ENCODE data around the gene LRRC23. TPM values are rescaled to one million over a fixed set of nuclear protein-coding genes. Genes with fewer than 3 reads are reported as not detected.

LRRC23 gene
- polyA plus RNA-seq, 3 donors: 4.9 to 6.8 (median 5.1) TPM

DNA sequence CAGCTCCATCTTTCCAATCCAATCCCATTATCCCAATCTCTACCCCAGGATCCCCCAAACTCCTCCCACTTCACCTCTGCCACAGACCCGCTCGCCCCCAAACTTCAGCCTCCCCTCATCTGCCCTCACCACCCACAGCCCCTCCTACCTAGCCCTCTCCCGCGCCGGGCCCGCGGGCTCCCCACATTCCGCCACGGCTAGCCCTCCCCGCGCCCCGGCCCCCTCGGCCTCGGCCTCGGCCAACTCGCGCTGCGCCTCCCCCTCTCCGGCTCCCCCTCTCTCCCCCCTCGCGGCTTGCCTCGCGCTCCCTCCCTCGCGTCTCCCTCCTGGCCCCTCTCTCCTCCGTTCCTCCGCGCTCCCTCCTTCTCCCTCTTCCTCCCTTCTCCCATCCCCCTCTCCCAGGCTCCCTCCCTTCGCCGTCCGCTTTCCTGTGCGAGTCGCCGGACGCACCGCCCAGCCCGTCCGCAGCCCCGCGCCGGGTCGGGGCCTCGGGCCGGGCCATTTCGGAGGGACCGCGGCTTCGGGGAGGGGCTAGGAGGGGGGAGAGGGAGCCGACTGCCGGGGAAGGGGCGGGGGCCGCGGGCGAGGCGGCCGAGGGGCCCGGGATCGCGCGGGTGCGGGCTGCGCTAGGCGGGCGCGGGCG, 22.9 kb downstream of the LRRC23 start, which contains the start of gene ATN1:
Gene ATN1, plus strand, starts transcription at position 581 of the 643 bp plus-strand sequence. CDS start 6,043 bp downstream, outside the sequence.
- peaks cover 0 to 5% (median 2%) of the 10 kb centered on the region in 7 donors for H3K9me3 Mint-ChIP-seq
- Histone ChIP-seq H3K79me2 (ENCODE audit: insufficient read depth, low read length) (peaks cover 17% of the 10 kb centered on the region), H3K36me3 (replicated peaks in 1 of 2; ENCODE audit: control insufficient read depth in 1 of 2, insufficient read depth in 2 of 2, low read length in 2 of 2) (no peaks in the 10 kb centered on the region), H3K4me3 (replicated peaks in 1 of 3; ENCODE audit: low read depth in 2 of 3, low read length in 3 of 3) (peak within 1 kb of the TSS; percentile 50 to 80 (median 69)), H4K20me1 (ENCODE audit: insufficient read depth, low read length) (no peaks in the 10 kb centered on the region), H3K9me3 (replicated peaks in 1 of 2; ENCODE audit: control insufficient read depth in 1 of 2, insufficient read depth in 1 of 2, low read length in 2 of 2) (no peaks in the 10 kb centered on the region), H3K27ac (ENCODE audit: low read depth in 1 of 2, low read length in 2 of 2) (peak within 1 kb of the TSS in 1 of 2 donors; percentile 56), H3K27me3 (ENCODE audit: control insufficient read depth in 2 of 2, insufficient read depth in 2 of 2, low read length in 2 of 2) (peaks cover 3 to 37% of the 10 kb centered on the region in 2 donors), H3K4me2 (replicated peaks; ENCODE audit: extremely low read depth, low read length, poor library complexity, severe bottlenecking) (peak within 1 kb of the TSS; percentile 88), H2AFZ (ENCODE audit: insufficient read depth, low read depth, low read length, poor library complexity, severe bottlenecking) (peak within 1 kb of the TSS; percentile 87), H3K9ac (ENCODE audit: insufficient read depth, low read length, poor library complexity, severe bottlenecking) (peak within 1 kb of the TSS; percentile 69), H3K4me1 (ENCODE audit: control insufficient read depth in 1 of 2, insufficient read depth in 2 of 2, low read length in 2 of 2) (peaks cover 46 to 53% of the 10 kb centered on the region in 2 donors)
- no peak for DNase-seq
- H3K27me3 Mint-ChIP-seq (ENCODE audit: low read depth in 3 of 3): peaks cover 38 to 57% (median 52%) of the 10 kb centered on the region in 3 donors
- peaks cover 46% of the 10 kb centered on the region for H3K4me1 Mint-ChIP-seq
- H3K36me3 Mint-ChIP-seq: peaks cover 5 to 13% of the 10 kb centered on the region in 2 donors
- intact Hi-C loops (cut with micrococcal nuclease): no loop called here
- 0% methylated on average over 29 of the region's 66 CpGs for WGBS (ENCODE audit: insufficient coverage)
- peak within 1 kb of the TSS in 6 of 7 donors; percentile 41 to 80 (median 70) for H3K27ac Mint-ChIP-seq
- TF ChIP-seq, protein P1, sequence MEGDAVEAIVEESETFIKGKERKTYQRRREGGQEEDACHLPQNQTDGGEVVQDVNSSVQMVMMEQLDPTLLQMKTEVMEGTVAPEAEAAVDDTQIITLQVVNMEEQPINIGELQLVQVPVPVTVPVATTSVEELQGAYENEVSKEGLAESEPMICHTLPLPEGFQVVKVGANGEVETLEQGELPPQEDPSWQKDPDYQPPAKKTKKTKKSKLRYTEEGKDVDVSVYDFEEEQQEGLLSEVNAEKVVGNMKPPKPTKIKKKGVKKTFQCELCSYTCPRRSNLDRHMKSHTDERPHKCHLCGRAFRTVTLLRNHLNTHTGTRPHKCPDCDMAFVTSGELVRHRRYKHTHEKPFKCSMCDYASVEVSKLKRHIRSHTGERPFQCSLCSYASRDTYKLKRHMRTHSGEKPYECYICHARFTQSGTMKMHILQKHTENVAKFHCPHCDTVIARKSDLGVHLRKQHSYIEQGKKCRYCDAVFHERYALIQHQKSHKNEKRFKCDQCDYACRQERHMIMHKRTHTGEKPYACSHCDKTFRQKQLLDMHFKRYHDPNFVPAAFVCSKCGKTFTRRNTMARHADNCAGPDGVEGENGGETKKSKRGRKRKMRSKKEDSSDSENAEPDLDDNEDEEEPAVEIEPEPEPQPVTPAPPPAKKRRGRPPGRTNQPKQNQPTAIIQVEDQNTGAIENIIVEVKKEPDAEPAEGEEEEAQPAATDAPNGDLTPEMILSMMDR (IDR thresholded peaks at IDR 0.05): no peak
- H3K4me3 Mint-ChIP-seq: peak within 1 kb of the TSS; percentile 89 to 93

DNA sequence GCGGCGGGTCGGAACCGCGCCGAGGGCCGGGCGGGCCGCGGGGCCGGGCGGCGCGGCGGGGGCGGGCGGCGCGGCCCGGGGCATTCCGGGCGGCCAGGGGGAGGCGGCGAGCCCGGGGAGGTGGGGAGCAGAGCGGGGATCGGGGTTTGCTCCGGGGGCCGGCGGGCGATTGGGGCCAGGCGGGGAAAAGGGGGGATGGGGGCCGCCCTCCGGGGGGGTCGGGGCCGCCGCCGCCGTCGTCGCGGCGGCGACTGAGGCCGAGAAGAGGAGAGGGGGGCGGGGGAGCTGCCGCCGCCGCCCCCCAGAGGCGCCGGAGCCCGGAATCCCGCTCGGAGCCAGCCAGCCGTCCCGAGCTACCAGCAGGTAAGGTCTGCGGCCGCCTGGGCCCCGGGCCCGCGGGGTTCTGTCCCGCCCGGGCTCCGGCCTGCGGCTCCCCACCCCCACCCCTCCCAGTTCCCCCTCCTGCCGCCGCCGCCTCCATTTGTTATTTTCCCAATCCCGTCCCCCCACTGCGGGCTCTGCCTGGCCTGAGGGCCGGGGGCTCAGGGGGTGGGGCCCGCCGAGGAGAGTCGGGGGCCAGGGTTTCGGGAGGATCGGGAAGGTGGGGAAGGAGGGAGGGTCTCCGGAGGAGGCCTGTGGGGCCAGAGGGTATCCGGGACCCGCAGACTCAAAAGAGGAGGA, 23.5 kb downstream of the LRRC23 start:
- Mint-ChIP-seq H3K27me3 (ENCODE audit: low read depth in 3 of 3) (peaks cover 34 to 57% (median 48%) of the 10 kb centered on the region in 3 donors), H3K4me1 (peaks cover 40% of the 10 kb centered on the region), H3K4me3 (peak overlapping the region; percentile 89 to 93), H3K27ac (peak overlapping the region in 5 of 7 donors; percentile 59 to 80 (median 68)), H3K36me3 (peaks cover 5 to 13% of the 10 kb centered on the region in 2 donors), H3K9me3 (peaks cover 0 to 5% (median 2%) of the 10 kb centered on the region in 7 donors)
- Histone ChIP-seq H3K36me3 (replicated peaks in 1 of 2; ENCODE audit: control insufficient read depth in 1 of 2, insufficient read depth in 2 of 2, low read length in 2 of 2) (no peaks in the 10 kb centered on the region), H4K20me1 (ENCODE audit: insufficient read depth, low read length) (no peaks in the 10 kb centered on the region), H3K79me2 (ENCODE audit: insufficient read depth, low read length) (peaks cover 17% of the 10 kb centered on the region), H3K4me1 (ENCODE audit: control insufficient read depth in 1 of 2, insufficient read depth in 2 of 2, low read length in 2 of 2) (peaks cover 40 to 47% of the 10 kb centered on the region in 2 donors), H3K27ac (ENCODE audit: low read depth in 1 of 2, low read length in 2 of 2) (no peak overlapping the region), H3K9ac (ENCODE audit: insufficient read depth, low read length, poor library complexity, severe bottlenecking) (peak overlapping the region; percentile 65), H3K27me3 (ENCODE audit: control insufficient read depth in 2 of 2, insufficient read depth in 2 of 2, low read length in 2 of 2) (peaks cover 3 to 37% of the 10 kb centered on the region in 2 donors), H3K4me3 (replicated peaks in 1 of 3; ENCODE audit: low read depth in 2 of 3, low read length in 3 of 3) (peak overlapping the region; percentile 27 to 80 (median 50)), H3K4me2 (replicated peaks; ENCODE audit: extremely low read depth, low read length, poor library complexity, severe bottlenecking) (peak overlapping the region; percentile 88), H3K9me3 (replicated peaks in 1 of 2; ENCODE audit: control insufficient read depth in 1 of 2, insufficient read depth in 1 of 2, low read length in 2 of 2) (no peaks in the 10 kb centered on the region), H2AFZ (ENCODE audit: insufficient read depth, low read depth, low read length, poor library complexity, severe bottlenecking) (peak overlapping the region; percentile 87)
- TF ChIP-seq, protein P1 (IDR thresholded peaks at IDR 0.05): no peak
- DNase-seq: no peak
- under 1% methylated on average over 25 of the region's 79 CpGs for WGBS (ENCODE audit: insufficient coverage)
- intact Hi-C loops (cut with micrococcal nuclease): no loop called here

Measured in CD14-positive monocyte (primary cell).